Effector memory CD8-positive, alpha-beta T cell (primary cell): ENCODE data around the gene YPEL3.
A peak's percentile ranks its signal among the peaks of the same experiment; 100 is the strongest.

Experiments used
- ATAC-seq: fragments of 150-1000 bp; cut with Tn5 transposase; replicated peaks from 2 replicates; pipeline ENCODE4 v1.10.0; 2021; ENCODE audit warnings: mild to moderate bottlenecking, moderate library complexity
- DNase-seq, 3 experiments: peaks; one replicate each; pipeline ENCODE4 v3.0.0; 2021
- H3K27ac Mint-ChIP-seq, 2 donors: one replicate each; pipeline ENCODE4 v1.8.0; 2022; ENCODE audit warnings: mild to moderate bottlenecking in 2 of 2, mixed read lengths in 2 of 2, moderate library complexity in 2 of 2
- H3K27me3 Mint-ChIP-seq, 2 donors: one replicate each; pipeline ENCODE4 v1.8.0; 2022; ENCODE audit warnings: mixed read lengths in 2 of 2
- H3K36me3 Mint-ChIP-seq: one replicate; pipeline ENCODE4 v1.8.0; 2022; ENCODE audit warnings: mild to moderate bottlenecking, moderate library complexity, mixed read lengths; ENCODE audit not compliant: insufficient read depth
- H3K4me1 Mint-ChIP-seq, 2 donors: one replicate each; pipeline ENCODE4 v1.8.0; 2022; ENCODE audit warnings: low read depth in 2 of 2, mixed read lengths in 2 of 2
- H3K4me3 Mint-ChIP-seq, 2 donors: one replicate each; pipeline ENCODE4 v1.8.0; 2022; ENCODE audit warnings: mild to moderate bottlenecking in 2 of 2, mixed read lengths in 2 of 2, moderate library complexity in 2 of 2
- H3K9me3 Mint-ChIP-seq, 2 donors: one replicate each; pipeline ENCODE4 v1.8.0; 2022; ENCODE audit warnings: mixed read lengths in 2 of 2

Gene YPEL3

GRCh38 chr16:30091474-30092372 is 4.3 kb downstream of the YPEL3 start, which contains the start of gene TBX6:
TSS of gene TBX6 (minus strand) at chr16:30091924. CDS start at chr16:30091193, 731 bp downstream.
- Mint-ChIP-seq H3K27ac (peak within 1 kb of the TSS; percentile 91 to 92), H3K27me3 (no peaks in the 10 kb centered on the region), H3K4me3 (peak within 1 kb of the TSS; percentile 80 to 89), H3K4me1 (peaks cover 27 to 32% of the 10 kb centered on the region in 2 donors), H3K36me3 (peaks cover 45% of the 10 kb centered on the region), H3K9me3 (no peaks in the 10 kb centered on the region)
- ATAC-seq (peak; percentile 80), DNase-seq (peak; percentile 90 to 92 (median 92))

- DNase-seq, result no peak
- H3K4me1 Mint-ChIP-seq, result peaks cover 27 to 28% of the 10 kb centered on the region in 2 donors
- H3K9me3 Mint-ChIP-seq, result no peaks in the 10 kb centered on the region
- H3K36me3 Mint-ChIP-seq, result peaks cover 48% of the 10 kb centered on the region
- peak overlapping the region in 1 of 2 donors; percentile 21 for H3K4me3 Mint-ChIP-seq
- H3K27ac Mint-ChIP-seq, result no peak overlapping the region
- no peaks in the 10 kb centered on the region for H3K27me3 Mint-ChIP-seq
- no peak for ATAC-seq
Measured at GRCh38 chr16:30090610-30091331, 5.2 kb downstream of the YPEL3 start.

DNA sequence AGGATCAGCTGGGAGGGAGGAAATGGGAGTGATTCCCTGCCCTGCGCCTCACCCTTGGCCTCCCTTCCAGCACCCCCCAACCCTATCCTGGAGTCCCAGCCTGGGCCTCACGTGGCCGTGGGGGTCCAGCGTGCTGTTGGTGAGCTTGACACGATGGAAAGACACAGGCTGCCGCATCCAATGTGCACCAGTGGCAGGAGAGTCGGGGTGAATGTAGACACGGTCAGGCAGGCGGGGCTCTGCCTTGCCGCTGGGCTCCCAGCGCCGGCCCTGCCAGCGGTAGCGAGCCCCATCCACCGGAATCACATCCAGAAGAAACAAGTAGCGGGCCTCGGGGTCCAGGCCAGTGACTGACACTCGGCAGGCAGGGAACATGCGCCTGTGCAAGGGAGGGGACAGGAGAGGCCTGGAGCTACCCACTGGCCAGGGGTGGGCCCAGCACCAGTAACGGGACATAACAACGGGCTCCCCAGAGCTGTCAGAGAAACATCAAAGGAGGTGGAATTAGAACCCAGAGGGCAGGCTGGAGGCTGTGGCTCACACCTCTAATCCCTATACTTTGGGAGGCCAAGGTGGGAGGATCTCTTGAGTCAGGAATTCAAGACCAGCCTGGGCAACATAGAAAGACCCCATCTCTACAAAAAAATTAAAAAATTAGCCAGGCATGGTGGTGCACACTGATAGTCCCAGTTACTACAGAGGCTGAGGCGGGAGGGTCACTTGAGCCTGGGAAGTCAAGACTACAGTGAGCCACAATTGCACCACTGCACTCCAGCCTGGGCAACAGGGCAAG is 7.0 kb downstream of the YPEL3 start:
- no peak overlapping the region for H3K4me3 Mint-ChIP-seq
- peaks cover 41% of the 10 kb centered on the region for H3K36me3 Mint-ChIP-seq
- no peak for ATAC-seq

GRCh38 chr16:30088237-30088831 is 7.7 kb downstream of the YPEL3 start:
- no peak for ATAC-seq
- H3K4me1 Mint-ChIP-seq, result peaks cover 11 to 14% of the 10 kb centered on the region in 2 donors
- H3K36me3 Mint-ChIP-seq, result peaks cover 40% of the 10 kb centered on the region
- H3K27ac Mint-ChIP-seq, result peak overlapping the region; percentile 60 to 66
- H3K9me3 Mint-ChIP-seq, result no peaks in the 10 kb centered on the region
- H3K4me3 Mint-ChIP-seq, result no peak overlapping the region
- no peak for DNase-seq
- H3K27me3 Mint-ChIP-seq, result no peaks in the 10 kb centered on the region

More for the DNA sequence above, 7.0 kb downstream of the YPEL3 start:
- Mint-ChIP-seq H3K4me1 (peaks cover 13 to 16% of the 10 kb centered on the region in 2 donors), H3K27me3 (no peaks in the 10 kb centered on the region), H3K27ac (peak overlapping the region; percentile 59 to 60), H3K9me3 (no peaks in the 10 kb centered on the region)
- no peak for DNase-seq

DNA sequence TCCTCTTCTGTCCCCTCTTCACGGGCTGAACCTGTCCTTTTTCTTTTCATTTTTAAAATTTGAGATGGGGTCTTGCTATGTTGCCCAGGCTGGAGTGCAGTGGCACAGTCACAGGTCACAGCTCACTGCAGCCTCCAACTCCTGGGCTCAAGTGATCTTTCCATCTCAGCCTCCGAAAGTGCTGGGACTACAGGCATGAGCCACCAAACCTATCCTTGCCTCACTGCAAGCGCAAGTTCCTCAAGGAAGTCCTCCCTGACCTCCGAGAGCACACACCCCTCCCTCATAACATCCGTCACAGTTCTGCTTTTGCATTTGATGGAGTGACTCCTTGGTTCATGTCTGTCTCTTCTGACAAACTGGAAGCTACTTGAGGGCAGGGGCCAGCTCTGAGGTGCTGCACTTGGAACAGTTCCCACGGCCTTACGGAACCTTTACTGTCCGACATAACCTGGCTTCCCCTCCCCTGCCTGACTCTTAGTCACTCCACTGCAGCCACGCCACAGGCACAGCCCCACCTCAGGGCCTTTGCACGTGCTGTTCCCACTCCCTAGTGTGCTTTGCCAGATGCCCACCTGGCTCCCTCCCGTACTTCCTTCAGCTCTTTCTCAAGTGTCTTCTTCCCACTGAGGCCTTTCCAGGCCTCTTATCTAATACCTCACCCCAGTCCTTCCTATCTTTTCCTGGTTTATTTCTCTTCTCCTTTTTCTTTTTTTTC is 8.7 kb downstream of the YPEL3 start:
- Mint-ChIP-seq H3K9me3 (no peaks in the 10 kb centered on the region), H3K27ac (peak overlapping the region; percentile 11 to 66), H3K4me1 (peaks cover 10 to 13% of the 10 kb centered on the region in 2 donors), H3K4me3 (no peak overlapping the region), H3K27me3 (no peaks in the 10 kb centered on the region), H3K36me3 (peaks cover 38% of the 10 kb centered on the region)
- no peak for DNase-seq
- no peak for ATAC-seq

- H3K27ac Mint-ChIP-seq, result peak overlapping the region; percentile 11 to 66
- H3K27me3 Mint-ChIP-seq, result no peaks in the 10 kb centered on the region
- ATAC-seq (no peak), DNase-seq (no peak)
- peaks cover 44% of the 10 kb centered on the region for H3K36me3 Mint-ChIP-seq
- no peaks in the 10 kb centered on the region for H3K9me3 Mint-ChIP-seq
- peaks cover 4 to 14% of the 10 kb centered on the region in 2 donors for H3K4me1 Mint-ChIP-seq
- no peak overlapping the region for H3K4me3 Mint-ChIP-seq
Measured at GRCh38 chr16:30086291-30087140, 9.5 kb downstream of the YPEL3 start.

DNA sequence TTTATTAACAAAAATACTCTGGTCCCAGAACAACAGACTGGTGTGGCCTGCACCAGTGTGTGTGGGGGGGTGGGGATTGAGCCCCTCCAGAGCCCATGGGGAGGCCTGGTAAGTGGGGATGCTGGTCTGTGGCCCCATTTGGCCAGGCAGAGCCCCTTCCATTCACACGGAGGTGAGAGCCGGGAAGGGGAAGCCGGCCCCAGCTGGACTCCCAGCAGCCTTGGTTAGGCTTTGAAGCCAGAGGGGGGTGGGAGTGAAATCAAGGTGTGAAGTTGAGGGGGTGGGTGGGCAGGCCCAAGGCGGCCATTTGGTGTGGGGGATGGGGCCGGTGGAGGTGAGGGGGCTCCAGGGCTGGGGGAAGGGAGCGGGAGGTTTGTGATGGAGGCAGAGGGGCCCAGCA is 10.2 kb downstream of the YPEL3 start:
- DNase-seq (no peak), ATAC-seq (no peak)
- Mint-ChIP-seq H3K9me3 (no peaks in the 10 kb centered on the region), H3K27ac (peak overlapping the region in 1 of 2 donors; percentile 66), H3K4me3 (no peak overlapping the region), H3K36me3 (peaks cover 51% of the 10 kb centered on the region), H3K27me3 (no peaks in the 10 kb centered on the region), H3K4me1 (peaks cover 3 to 14% of the 10 kb centered on the region in 2 donors)

GRCh38 chr16:30085247-30085646 is 10.8 kb downstream of the YPEL3 start:
- no peak for ATAC-seq
- DNase-seq, result no peak
- Mint-ChIP-seq H3K27me3 (no peaks in the 10 kb centered on the region), H3K9me3 (no peaks in the 10 kb centered on the region), H3K4me1 (peaks cover 3 to 14% of the 10 kb centered on the region in 2 donors), H3K4me3 (no peak overlapping the region), H3K27ac (peak overlapping the region in 1 of 2 donors; percentile 26), H3K36me3 (peaks cover 57% of the 10 kb centered on the region)

- no peak overlapping the region for H3K4me3 Mint-ChIP-seq
- peak overlapping the region in 1 of 2 donors; percentile 26 for H3K27ac Mint-ChIP-seq
- peaks cover 3 to 14% of the 10 kb centered on the region in 2 donors for H3K4me1 Mint-ChIP-seq
- H3K36me3 Mint-ChIP-seq, result peaks cover 58% of the 10 kb centered on the region
- ATAC-seq (no peak), DNase-seq (no peak)
- no peaks in the 10 kb centered on the region for H3K27me3 Mint-ChIP-seq
- H3K9me3 Mint-ChIP-seq, result no peaks in the 10 kb centered on the region
Measured at GRCh38 chr16:30084816-30085159, 11.2 kb downstream of the YPEL3 start.

DNA sequence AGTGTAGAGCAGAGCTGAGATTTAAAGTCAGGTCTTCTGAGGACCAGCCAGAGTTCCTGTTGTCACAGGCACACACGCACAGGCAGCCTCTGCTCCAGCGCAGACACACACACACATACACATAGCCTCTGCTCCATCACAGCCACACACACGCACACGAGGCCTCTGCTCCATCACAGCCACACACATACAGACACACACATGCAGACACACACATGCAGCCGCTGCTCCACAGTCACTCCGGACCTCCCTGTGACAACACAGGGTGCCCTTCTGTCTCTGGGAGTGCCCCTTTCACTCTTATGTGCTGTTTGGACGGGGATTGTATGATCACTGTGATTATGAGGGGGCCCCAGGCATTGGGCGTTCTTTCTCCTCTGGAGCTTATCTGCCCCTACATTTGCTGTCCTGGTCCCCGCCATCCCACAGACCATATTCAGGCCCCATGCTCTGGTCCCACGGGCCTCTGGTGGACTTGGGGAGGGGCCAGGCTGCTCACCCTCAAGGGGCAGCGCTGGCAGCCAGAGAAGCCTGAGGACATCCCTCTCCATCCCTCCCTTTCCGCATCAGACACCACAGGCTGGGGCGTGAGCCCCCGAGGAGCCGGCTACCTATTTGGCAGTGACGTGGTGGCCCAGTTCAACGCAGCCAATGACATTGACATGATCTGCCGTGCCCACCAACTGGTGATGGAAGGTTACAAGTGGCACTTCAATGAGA is 11.8 kb downstream of the YPEL3 start:
- Mint-ChIP-seq H3K4me1 (peaks cover 6 to 16% of the 10 kb centered on the region in 2 donors), H3K36me3 (peaks cover 64% of the 10 kb centered on the region), H3K9me3 (no peaks in the 10 kb centered on the region), H3K27me3 (no peaks in the 10 kb centered on the region), H3K4me3 (no peak overlapping the region), H3K27ac (peak overlapping the region in 1 of 2 donors; percentile 26)
- ATAC-seq, result no peak
- no peak for DNase-seq
